Endothelial cell of umbilical vein (primary cell): Measurements from ENCODE around the gene CRK. TPM values are rescaled to one million over a fixed set of nuclear protein-coding genes. Genes with fewer than 3 reads are reported as not detected.

Source experiments
- BruUV-seq: library from RNA; stranded (reverse); fragments of 400-500 nt; replicated peaks from 2 replicates; lab custom pipeline; 2021; lab: Mats Ljungman, UMichigan
- CTCF ChIA-PET: fragments of 300-600, 350-600 bp; sonication (Branson Sonifier 250); formaldehyde crosslinking; loops from one replicate; lab custom pipeline; 2021; ENCODE audit warnings: antibody characterized with exemption, inconsistent platforms; lab: Charles Lee
- POLR2A ChIA-PET: fragments of 300-600, 350-600 bp; sonication (Branson Sonifier 250); formaldehyde crosslinking; loops from one replicate; lab custom pipeline; 2021; ENCODE audit warnings: antibody characterized with exemption, inconsistent platforms; lab: Charles Lee
- DNase-seq: peaks from one replicate; pipeline ENCODE4 v3.0.0-alpha.2; 2011; ENCODE audit warnings: low read depth, low spot score
- FAIRE-seq: peaks from 2 replicates; lab custom pipeline; 2011; peaks lifted over from hg19 to GRCh38; lab: Jason Lieb, UNC
- H2AFZ ChIP-seq: 2 replicates; pipeline ENCODE4 v1.6.0; 2012; ENCODE audit warnings: low read depth, low read length, control low read depth, inconsistent platforms
- H3K27ac ChIP-seq: 2 replicates; pipeline ENCODE4 v1.5.1; 2011; ENCODE audit warnings: low read depth, mild to moderate bottlenecking, control low read depth, low read length, moderate library complexity; ENCODE audit not compliant: insufficient read depth
- H3K27me3 ChIP-seq, 2 experiments: 2 replicates each; pipeline versions ENCODE4 v1.6.0 to v1.6.1; 2011; ENCODE audit warnings: low read length in 2 of 2, mixed read lengths in 1 of 2; ENCODE audit not compliant: control insufficient read depth in 2 of 2, insufficient read depth in 2 of 2
- H3K36me3 ChIP-seq, 2 experiments: 2 replicates in 1 of 2; 3 replicates in 1 of 2; pipeline ENCODE4 v1.5.1; 2011; ENCODE audit warnings: low read length in 2 of 2, mild to moderate bottlenecking in 1 of 2, moderate library complexity in 1 of 2; ENCODE audit not compliant: control insufficient read depth in 2 of 2, insufficient read depth in 2 of 2; ENCODE audit errors: extremely low read depth in 1 of 2
- H3K4me1 ChIP-seq: 3 replicates; pipeline ENCODE4 v1.5.1; 2011; ENCODE audit warnings: mild to moderate bottlenecking, low read length; ENCODE audit not compliant: control insufficient read depth, insufficient read depth; ENCODE audit errors: extremely low read depth
- H3K4me2 ChIP-seq: 2 replicates; pipeline ENCODE4 v1.6.1; 2011; ENCODE audit warnings: low read length, control low read depth, mixed read lengths; ENCODE audit not compliant: insufficient read depth
- H3K4me3 ChIP-seq, 3 experiments: fragments of 200-600 bp in 1 of 3; sonication (generic), shearing (Covaris generic) in 1 of 3; replicated peaks in 1 of 3; 2 replicates each; pipeline ENCODE4 v1.5.1; 2011 to 2016; ENCODE audit warnings: control low read depth in 3 of 3, low read length in 3 of 3, mild to moderate bottlenecking in 2 of 3, inconsistent platforms in 1 of 3, low read depth in 1 of 3, moderate library complexity in 1 of 3; ENCODE audit not compliant: insufficient read depth in 1 of 3
- H3K79me2 ChIP-seq: 2 replicates; pipeline ENCODE4 v1.6.0; 2012; ENCODE audit warnings: low read length, inconsistent platforms; ENCODE audit not compliant: control insufficient read depth, insufficient read depth
- H3K9ac ChIP-seq: replicated peaks from 2 replicates; pipeline ENCODE3; 2011; ENCODE audit warnings: low read length, control low read depth; ENCODE audit not compliant: insufficient read depth; ENCODE audit errors: extremely low read depth
- H3K9me1 ChIP-seq: replicated peaks from 3 replicates; pipeline ENCODE4 v1.6.0; 2011; ENCODE audit warnings: mild to moderate bottlenecking, low read length; ENCODE audit not compliant: control insufficient read depth, insufficient read depth; ENCODE audit errors: extremely low read depth
- H3K9me3 ChIP-seq: replicated peaks from 2 replicates; pipeline ENCODE4 v1.5.1; 2012; ENCODE audit warnings: low read length, inconsistent platforms; ENCODE audit not compliant: control insufficient read depth, insufficient read depth
- H4K20me1 ChIP-seq: replicated peaks from 2 replicates; pipeline ENCODE3; 2011; ENCODE audit warnings: mild to moderate bottlenecking, low read length; ENCODE audit not compliant: control insufficient read depth, insufficient read depth; ENCODE audit errors: extremely low read depth
- EZH2 ChIP-seq: IDR thresholded peaks from 2 replicates; pipeline ENCODE4 v1.6.1; 2012; ENCODE audit warnings: borderline replicate concordance, low read depth, mild to moderate bottlenecking, moderate library complexity, low read length, inconsistent platforms; ENCODE audit not compliant: severe bottlenecking
- FOS ChIP-seq: IDR thresholded peaks from 2 replicates; pipeline ENCODE4 v1.6.1; 2011; ENCODE audit warnings: mild to moderate bottlenecking, low read length, moderate library complexity, borderline replicate concordance; ENCODE audit not compliant: insufficient read depth
- GATA2 ChIP-seq: IDR thresholded peaks from 2 replicates; pipeline ENCODE4 v1.7.0; 2011; ENCODE audit warnings: low read depth, mild to moderate bottlenecking, moderate library complexity, mixed read lengths, low read length; ENCODE audit not compliant: insufficient read length, insufficient read depth
- JUN ChIP-seq: IDR thresholded peaks from 2 replicates; pipeline ENCODE4 v1.6.1; 2011; ENCODE audit warnings: borderline replicate concordance, low read depth; ENCODE audit not compliant: insufficient read length, insufficient read depth
- MYC ChIP-seq: IDR thresholded peaks from one replicate; pipeline ENCODE4 v1.6.1; 2011; ENCODE audit warnings: mild to moderate bottlenecking, low read depth, low read length
- POLR2A ChIP-seq: IDR thresholded peaks from 2 replicates; pipeline ENCODE4 v1.6.1; 2012; ENCODE audit warnings: low read depth, mild to moderate bottlenecking, control low read depth, low read length
- POLR2AphosphoS5 ChIP-seq: IDR thresholded peaks from 2 replicates; pipeline ENCODE4 v1.6.1; 2012; ENCODE audit warnings: low read depth, mild to moderate bottlenecking, control low read depth, low read length, moderate library complexity; ENCODE audit not compliant: insufficient read depth
- dilution Hi-C: fragments of 300-500 bp; cut with MboI; formaldehyde crosslinking; loops from one replicate; pipeline ENCODE4 v1.15.0; 2019; ENCODE audit warnings: low sequenced_read_pairs; ENCODE audit not compliant: extremely low pct_ligation_motif_present
- intact Hi-C: fragments of 100-400 bp; cut with micrococcal nuclease; formaldehyde crosslinking; loops from one replicate; pipeline ENCODE4 v1.10.0; 2022
- polyA plus RNA-seq, 4 experiments: library from polyadenylated mRNA; depleted of rRNA in 3 of 4; stranded (reverse) in 3 of 4; unstranded in 1 of 4; fragments of >200 nt; gene quantifications; 2 replicates each; pipeline versions ENCODE4 v1.2.1 to v1.2.3, GENCODE V29; 2011 to 2012; ENCODE audit warnings: missing spikeins in 1 of 4
- total RNA-seq: library from RNA; stranded (reverse); gene quantifications from 2 replicates; pipeline ENCODE4 v1.2.3, GENCODE V29; 2021
- TF ChIP-seq, protein P1 (sequence below), 2 donors: IDR thresholded peaks; 1 replicate in 1 of 2; 2 replicates in 1 of 2; pipeline ENCODE4 v1.5.1; 2011; ENCODE audit warnings: low read length in 2 of 2, mild to moderate bottlenecking in 2 of 2, moderate library complexity in 2 of 2, control low read depth in 1 of 2, inconsistent platforms in 1 of 2, low read depth in 1 of 2; ENCODE audit not compliant: insufficient read depth in 1 of 2; ENCODE audit errors: extremely low read depth in 1 of 2
- TF ChIP-seq, protein P2 (sequence below): IDR thresholded peaks from 2 replicates; pipeline ENCODE4 v1.6.1; 2011; ENCODE audit not compliant: insufficient read depth, insufficient read length

CRK gene
- total and polyA plus RNA-seq, 2 donors (not counting 3 experiments of a cell fraction or from before 2014, with no cell fraction given): 52.8 to 67.2 TPM

DNA sequence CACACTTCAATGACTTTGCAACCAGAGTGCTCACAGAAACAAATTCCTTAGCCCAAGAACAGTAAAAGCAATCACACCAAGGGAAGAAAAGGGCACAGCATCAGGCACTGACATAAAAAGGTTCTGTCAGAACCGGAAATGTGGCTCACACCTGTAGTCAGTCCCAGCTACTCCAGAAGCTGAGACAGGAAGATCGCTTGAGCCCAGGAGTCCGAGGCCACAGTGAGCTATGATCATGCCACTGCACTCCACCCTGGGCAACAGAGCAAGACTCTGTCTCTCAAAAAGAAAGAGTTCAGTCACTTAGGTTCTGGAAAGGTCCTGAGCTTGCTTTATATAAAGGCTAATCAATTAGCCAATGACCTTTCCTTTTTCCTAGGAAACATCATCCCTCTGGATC is 78.7 kb downstream of the CRK start:
- Histone ChIP-seq H3K79me2 (peaks cover 98% of the 10 kb centered on the region), H3K4me3 (no peak overlapping the region), H3K4me1 (peaks cover 12% of the 10 kb centered on the region), H2AFZ (no peak overlapping the region), H3K4me2 (no peak overlapping the region), H4K20me1 (peaks cover 39% of the 10 kb centered on the region), H3K36me3 (peaks cover 2 to 8% of the 10 kb centered on the region in 2 experiments), H3K27me3 (no peaks in the 10 kb centered on the region), H3K9me1 (no peaks in the 10 kb centered on the region), H3K9ac (no peak overlapping the region), H3K9me3 (no peaks in the 10 kb centered on the region), H3K27ac (no peak overlapping the region)
- FAIRE-seq: no peak
- ChIA-PET POLR2A (interaction anchor here (1.1 kb wide), 1 partner anchor 14 kb away, joined by 6 read pairs; no protein-coding TSS in a partner anchor), CTCF (interaction anchor here (1.5 to 6.6 kb wide), 3 partner anchors 11 to 14 kb away, joined by 6 to 106 read pairs (median 6); no protein-coding TSS in a partner anchor)
- BruUV-seq: no TSS peak
- TF ChIP-seq, protein P1, sequence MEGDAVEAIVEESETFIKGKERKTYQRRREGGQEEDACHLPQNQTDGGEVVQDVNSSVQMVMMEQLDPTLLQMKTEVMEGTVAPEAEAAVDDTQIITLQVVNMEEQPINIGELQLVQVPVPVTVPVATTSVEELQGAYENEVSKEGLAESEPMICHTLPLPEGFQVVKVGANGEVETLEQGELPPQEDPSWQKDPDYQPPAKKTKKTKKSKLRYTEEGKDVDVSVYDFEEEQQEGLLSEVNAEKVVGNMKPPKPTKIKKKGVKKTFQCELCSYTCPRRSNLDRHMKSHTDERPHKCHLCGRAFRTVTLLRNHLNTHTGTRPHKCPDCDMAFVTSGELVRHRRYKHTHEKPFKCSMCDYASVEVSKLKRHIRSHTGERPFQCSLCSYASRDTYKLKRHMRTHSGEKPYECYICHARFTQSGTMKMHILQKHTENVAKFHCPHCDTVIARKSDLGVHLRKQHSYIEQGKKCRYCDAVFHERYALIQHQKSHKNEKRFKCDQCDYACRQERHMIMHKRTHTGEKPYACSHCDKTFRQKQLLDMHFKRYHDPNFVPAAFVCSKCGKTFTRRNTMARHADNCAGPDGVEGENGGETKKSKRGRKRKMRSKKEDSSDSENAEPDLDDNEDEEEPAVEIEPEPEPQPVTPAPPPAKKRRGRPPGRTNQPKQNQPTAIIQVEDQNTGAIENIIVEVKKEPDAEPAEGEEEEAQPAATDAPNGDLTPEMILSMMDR (IDR thresholded peaks at IDR 0.05; ENCODE audit: extremely low read depth in 1 of 2, insufficient read depth in 1 of 2, low read depth in 1 of 2, low read length in 2 of 2): no peak
- TF ChIP-seq, protein P2, sequence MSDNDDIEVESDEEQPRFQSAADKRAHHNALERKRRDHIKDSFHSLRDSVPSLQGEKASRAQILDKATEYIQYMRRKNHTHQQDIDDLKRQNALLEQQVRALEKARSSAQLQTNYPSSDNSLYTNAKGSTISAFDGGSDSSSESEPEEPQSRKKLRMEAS: no peak
- TF ChIP-seq EZH2: no peak
- no peak for TF ChIP-seq POLR2AphosphoS5
- TF ChIP-seq POLR2A: no peak
- TF ChIP-seq GATA2: no peak
- no peak for TF ChIP-seq JUN
- TF ChIP-seq FOS: no peak
- TF ChIP-seq MYC: no peak
- no peak for DNase-seq
- dilution Hi-C loops (no loop called here), intact Hi-C loops (no loop called here)
